Stimulated activated CD4-positive, alpha-beta T cell treated with anti-CD3 and anti-CD28 coated beads, Interleukin-4, amount 100 ng/mL, for 1 hour (primary cell): ENCODE data around the gene CRACR2B.

Experiments used
- DNase-seq: peaks from one replicate; pipeline ENCODE4 v3.0.0-alpha.2; 2020

CRACR2B gene

GRCh38 chr11:794766-795633 is 32.7 kb upstream of the CRACR2B start:
- DNase-seq: no peak

- peak; percentile 80 for DNase-seq
These were observed 31.8 kb upstream of the CRACR2B start for GRCh38 chr11:795634-796564.

- DNase-seq: no peak
These were observed 31.0 kb upstream of the CRACR2B start for GRCh38 chr11:796565-797295.

GRCh38 chr11:797296-798092 is 30.2 kb upstream of the CRACR2B start:
- peak; percentile 74 for DNase-seq

GRCh38 chr11:798093-798713 is 29.5 kb upstream of the CRACR2B start, which contains the start of gene SLC25A22:
TSS of gene SLC25A22 (minus strand) at chr11:798281. CDS start at chr11:795006, 3,275 bp downstream.
- DNase-seq: peak; percentile 88

- DNase-seq: no peak
These were observed 27.9 kb upstream of the CRACR2B start for GRCh38 chr11:799641-800316.

- no peak for DNase-seq
These were observed 27.2 kb upstream of the CRACR2B start for GRCh38 chr11:800473-800872.

- no peak for DNase-seq
These were observed 26.5 kb upstream of the CRACR2B start for GRCh38 chr11:801097-801780.

- DNase-seq: no peak
These were observed 25.6 kb upstream of the CRACR2B start for GRCh38 chr11:802018-802617.

GRCh38 chr11:802693-803466 is 24.8 kb upstream of the CRACR2B start:
- no peak for DNase-seq

GRCh38 chr11:803467-803742 is 24.3 kb upstream of the CRACR2B start:
- no peak for DNase-seq

- DNase-seq: no peak
These were observed 23.7 kb upstream of the CRACR2B start for GRCh38 chr11:803770-804598.

GRCh38 chr11:804599-804964 is 23.1 kb upstream of the CRACR2B start:
- DNase-seq: no peak

- no peak for DNase-seq
These were observed 19.1 kb upstream of the CRACR2B start for GRCh38 chr11:808427-809286.

GRCh38 chr11:809287-810039 is 18.3 kb upstream of the CRACR2B start, which contains the start of gene RPLP2:
TSS of gene RPLP2 (plus strand) at chr11:809967. CDS start at chr11:810235, 268 bp downstream.
- peak; percentile 98 for DNase-seq

GRCh38 chr11:810040-810567 is 17.6 kb upstream of the CRACR2B start:
- DNase-seq: no peak
